Measurements from ENCODE around the gene RBP3.

The RBP3 gene

GRCh38 chr10:47348138-47348651 is at the start of gene RBP3:
TSS of gene RBP3 (plus strand) at chr10:47348363. CDS start at chr10:47348485, 122 bp downstream.
- no peak within 1 kb of the TSS for H3K4me3 ChIP-seq (ENCODE audit: low read depth, low read length)
- H3K27ac ChIP-seq (ENCODE audit: low read depth, low read length) = no peak within 1 kb of the TSS
- no peaks in the 10 kb centered on the region for H3K4me1 ChIP-seq (ENCODE audit: control insufficient read depth, insufficient read depth, low read length, unreplicated experiment)
- H3K79me2 ChIP-seq (ENCODE audit: control insufficient read depth, insufficient read depth, low read length, unreplicated experiment) = no peaks in the 10 kb centered on the region
- no peak within 1 kb of the TSS for H2AFZ ChIP-seq (ENCODE audit: low read length, unreplicated experiment)
- H3K36me3 ChIP-seq (ENCODE audit: insufficient read depth, low read length) = no peaks in the 10 kb centered on the region
- H3K27me3 ChIP-seq (ENCODE audit: insufficient read depth, low read length) = peaks cover 28% of the 10 kb centered on the region

DNA sequence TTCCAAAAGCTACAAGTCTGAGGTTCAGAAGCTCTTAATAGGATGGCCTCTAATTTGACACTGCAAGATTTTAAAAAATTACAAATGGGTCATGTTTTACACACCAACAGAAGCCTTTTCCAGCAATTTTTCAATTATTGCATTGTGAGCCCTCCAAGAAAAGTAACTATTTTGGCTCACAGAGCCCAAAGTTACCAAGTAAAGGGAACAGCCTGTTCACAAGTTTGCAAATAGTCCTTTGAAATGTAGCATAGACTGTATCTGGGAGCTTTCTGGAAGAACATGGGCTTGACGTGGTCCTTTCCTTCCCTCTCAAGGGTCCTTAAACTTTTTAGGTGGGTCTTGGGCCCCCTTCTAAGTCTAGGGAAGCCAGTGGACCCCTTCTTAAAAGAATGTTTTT is 49.4 kb upstream of the RBP3 start:
- Histone ChIP-seq H2AFZ (ENCODE audit: low read length, unreplicated experiment) (no peak overlapping the region), H3K4me1 (ENCODE audit: control insufficient read depth, insufficient read depth, low read length, unreplicated experiment) (no peaks in the 10 kb centered on the region), H3K27me3 (ENCODE audit: insufficient read depth, low read length) (peaks cover 91% of the 10 kb centered on the region), H3K4me3 (ENCODE audit: low read depth, low read length) (no peak overlapping the region), H3K27ac (ENCODE audit: low read depth, low read length) (no peak overlapping the region), H3K79me2 (ENCODE audit: control insufficient read depth, insufficient read depth, low read length, unreplicated experiment) (no peaks in the 10 kb centered on the region), H3K36me3 (ENCODE audit: insufficient read depth, low read length) (no peaks in the 10 kb centered on the region)

DNA sequence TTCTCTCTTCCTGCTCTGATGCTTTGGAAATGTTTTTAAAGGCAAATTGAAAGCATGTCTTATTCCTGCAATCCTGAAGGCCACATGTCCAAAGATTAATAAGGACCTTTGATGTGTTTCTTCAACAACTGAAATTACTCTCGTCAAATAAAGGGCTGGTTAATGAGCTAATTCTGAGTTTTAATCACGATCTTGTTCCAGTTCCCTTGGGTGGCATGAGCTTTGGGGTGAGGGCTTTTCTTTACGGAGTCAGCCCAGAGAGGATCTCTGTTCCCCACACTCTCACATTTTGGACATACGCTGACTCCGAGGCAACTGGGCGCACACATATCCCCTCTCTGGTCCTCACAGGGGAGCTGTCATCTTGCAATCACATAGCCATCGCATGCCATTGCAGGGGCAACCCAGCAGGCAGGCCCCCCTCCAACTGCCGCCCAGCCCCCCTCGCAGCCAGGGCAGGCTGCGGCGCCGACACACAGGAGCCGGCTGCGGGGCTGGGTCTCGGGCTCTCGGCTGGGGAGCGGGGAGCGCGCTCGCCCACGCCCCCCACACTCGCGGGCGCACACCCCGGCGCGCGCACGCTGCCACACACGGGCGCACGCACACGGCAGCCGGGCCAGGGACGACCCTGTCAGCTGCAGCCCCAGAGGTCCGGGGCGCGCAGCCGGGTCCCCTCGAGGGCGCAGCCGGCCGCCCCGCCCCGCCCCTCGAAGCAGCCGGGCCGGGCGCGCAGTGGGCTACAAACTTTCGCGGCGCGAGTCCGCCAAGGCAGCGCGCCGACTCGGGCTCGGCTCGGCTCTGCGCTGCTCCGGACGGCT is 48.3 kb upstream of the RBP3 start, which contains the start of gene GDF10:
Gene GDF10 (plus strand): TSS at position 587 of the 818 bp plus-strand sequence. CDS start 455 bp downstream, outside the sequence.
- Histone ChIP-seq H3K79me2 (ENCODE audit: control insufficient read depth, insufficient read depth, low read length, unreplicated experiment) (no peaks in the 10 kb centered on the region), H2AFZ (ENCODE audit: low read length, unreplicated experiment) (no peak within 1 kb of the TSS), H3K36me3 (ENCODE audit: insufficient read depth, low read length) (no peaks in the 10 kb centered on the region), H3K27me3 (ENCODE audit: insufficient read depth, low read length) (peaks cover 96% of the 10 kb centered on the region), H3K27ac (ENCODE audit: low read depth, low read length) (no peak within 1 kb of the TSS), H3K4me3 (ENCODE audit: low read depth, low read length) (peak within 1 kb of the TSS; percentile 67), H3K4me1 (ENCODE audit: control insufficient read depth, insufficient read depth, low read length, unreplicated experiment) (no peaks in the 10 kb centered on the region)

- H3K4me1 ChIP-seq (ENCODE audit: control insufficient read depth, insufficient read depth, low read length, unreplicated experiment) = no peaks in the 10 kb centered on the region
- no peak overlapping the region for H2AFZ ChIP-seq (ENCODE audit: low read length, unreplicated experiment)
- H3K27ac ChIP-seq (ENCODE audit: low read depth, low read length) = no peak overlapping the region
- peak overlapping the region; percentile 67 for H3K4me3 ChIP-seq (ENCODE audit: low read depth, low read length)
- H3K27me3 ChIP-seq (ENCODE audit: insufficient read depth, low read length) = peaks cover 96% of the 10 kb centered on the region
- no peaks in the 10 kb centered on the region for H3K36me3 ChIP-seq (ENCODE audit: insufficient read depth, low read length)
- H3K79me2 ChIP-seq (ENCODE audit: control insufficient read depth, insufficient read depth, low read length, unreplicated experiment) = no peaks in the 10 kb centered on the region
These were observed 47.7 kb upstream of the RBP3 start for GRCh38 chr10:47300429-47300931.

- H3K79me2 ChIP-seq (ENCODE audit: control insufficient read depth, insufficient read depth, low read length, unreplicated experiment) = no peaks in the 10 kb centered on the region
- H3K4me1 ChIP-seq (ENCODE audit: control insufficient read depth, insufficient read depth, low read length, unreplicated experiment) = no peaks in the 10 kb centered on the region
- H3K27ac ChIP-seq (ENCODE audit: low read depth, low read length) = no peak overlapping the region
- H3K27me3 ChIP-seq (ENCODE audit: insufficient read depth, low read length) = peaks cover 93% of the 10 kb centered on the region
- no peak overlapping the region for H3K4me3 ChIP-seq (ENCODE audit: low read depth, low read length)
- H2AFZ ChIP-seq (ENCODE audit: low read length, unreplicated experiment) = no peak overlapping the region
- H3K36me3 ChIP-seq (ENCODE audit: insufficient read depth, low read length) = no peaks in the 10 kb centered on the region
These were observed 46.3 kb upstream of the RBP3 start for GRCh38 chr10:47301833-47302232.

GRCh38 chr10:47303105-47303504 is 45.1 kb upstream of the RBP3 start:
- Histone ChIP-seq H3K4me3 (ENCODE audit: low read depth, low read length) (no peak overlapping the region), H3K36me3 (ENCODE audit: insufficient read depth, low read length) (no peaks in the 10 kb centered on the region), H3K79me2 (ENCODE audit: control insufficient read depth, insufficient read depth, low read length, unreplicated experiment) (no peaks in the 10 kb centered on the region), H3K27ac (ENCODE audit: low read depth, low read length) (no peak overlapping the region), H3K27me3 (ENCODE audit: insufficient read depth, low read length) (peaks cover 84% of the 10 kb centered on the region), H3K4me1 (ENCODE audit: control insufficient read depth, insufficient read depth, low read length, unreplicated experiment) (no peaks in the 10 kb centered on the region), H2AFZ (ENCODE audit: low read length, unreplicated experiment) (no peak overlapping the region)

GRCh38 chr10:47303866-47304265 is 44.3 kb upstream of the RBP3 start:
- H3K27ac ChIP-seq (ENCODE audit: low read depth, low read length) = no peak overlapping the region
- H3K79me2 ChIP-seq (ENCODE audit: control insufficient read depth, insufficient read depth, low read length, unreplicated experiment) = no peaks in the 10 kb centered on the region
- H3K4me1 ChIP-seq (ENCODE audit: control insufficient read depth, insufficient read depth, low read length, unreplicated experiment) = no peaks in the 10 kb centered on the region
- H3K36me3 ChIP-seq (ENCODE audit: insufficient read depth, low read length) = no peaks in the 10 kb centered on the region
- H3K27me3 ChIP-seq (ENCODE audit: insufficient read depth, low read length) = peaks cover 84% of the 10 kb centered on the region
- no peak overlapping the region for H2AFZ ChIP-seq (ENCODE audit: low read length, unreplicated experiment)
- H3K4me3 ChIP-seq (ENCODE audit: low read depth, low read length) = no peak overlapping the region

- H3K4me3 ChIP-seq (ENCODE audit: low read depth, low read length) = no peak overlapping the region
- no peaks in the 10 kb centered on the region for H3K79me2 ChIP-seq (ENCODE audit: control insufficient read depth, insufficient read depth, low read length, unreplicated experiment)
- no peak overlapping the region for H3K27ac ChIP-seq (ENCODE audit: low read depth, low read length)
- no peaks in the 10 kb centered on the region for H3K4me1 ChIP-seq (ENCODE audit: control insufficient read depth, insufficient read depth, low read length, unreplicated experiment)
- no peaks in the 10 kb centered on the region for H3K36me3 ChIP-seq (ENCODE audit: insufficient read depth, low read length)
- peaks cover 73% of the 10 kb centered on the region for H3K27me3 ChIP-seq (ENCODE audit: insufficient read depth, low read length)
- H2AFZ ChIP-seq (ENCODE audit: low read length, unreplicated experiment) = no peak overlapping the region
These were observed 42.6 kb upstream of the RBP3 start for GRCh38 chr10:47305566-47305965.

- Histone ChIP-seq H2AFZ (ENCODE audit: low read length, unreplicated experiment) (no peak overlapping the region), H3K4me3 (ENCODE audit: low read depth, low read length) (no peak overlapping the region), H3K79me2 (ENCODE audit: control insufficient read depth, insufficient read depth, low read length, unreplicated experiment) (no peaks in the 10 kb centered on the region), H3K27me3 (ENCODE audit: insufficient read depth, low read length) (peaks cover 69% of the 10 kb centered on the region), H3K36me3 (ENCODE audit: insufficient read depth, low read length) (no peaks in the 10 kb centered on the region), H3K4me1 (ENCODE audit: control insufficient read depth, insufficient read depth, low read length, unreplicated experiment) (no peaks in the 10 kb centered on the region), H3K27ac (ENCODE audit: low read depth, low read length) (no peak overlapping the region)
These were observed 41.6 kb upstream of the RBP3 start for GRCh38 chr10:47306387-47307210.

DNA sequence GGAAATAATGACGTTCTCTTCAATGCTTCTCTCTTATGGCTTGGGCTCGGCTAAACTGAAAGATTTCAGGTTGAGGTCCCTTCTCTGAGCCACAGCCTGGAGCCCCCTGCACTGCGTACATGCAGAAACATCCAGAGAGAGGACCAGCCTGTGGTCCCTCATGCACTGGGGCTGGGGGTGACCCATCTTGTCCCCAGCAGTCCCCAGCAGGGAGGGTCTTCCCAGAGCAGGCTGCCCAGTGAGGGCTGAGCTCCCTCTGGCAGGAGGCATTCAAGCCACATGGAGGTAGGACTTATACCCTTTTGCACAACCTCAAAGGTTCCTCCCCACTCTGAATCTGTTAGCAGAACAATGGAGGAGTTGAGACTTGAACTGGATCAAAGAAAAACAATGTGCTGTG is 40.8 kb upstream of the RBP3 start:
- H3K27me3 ChIP-seq (ENCODE audit: insufficient read depth, low read length) = peaks cover 61% of the 10 kb centered on the region
- H3K4me1 ChIP-seq (ENCODE audit: control insufficient read depth, insufficient read depth, low read length, unreplicated experiment) = no peaks in the 10 kb centered on the region
- no peaks in the 10 kb centered on the region for H3K36me3 ChIP-seq (ENCODE audit: insufficient read depth, low read length)
- H3K27ac ChIP-seq (ENCODE audit: low read depth, low read length) = no peak overlapping the region
- no peak overlapping the region for H3K4me3 ChIP-seq (ENCODE audit: low read depth, low read length)
- H2AFZ ChIP-seq (ENCODE audit: low read length, unreplicated experiment) = no peak overlapping the region
- H3K79me2 ChIP-seq (ENCODE audit: control insufficient read depth, insufficient read depth, low read length, unreplicated experiment) = no peaks in the 10 kb centered on the region

Measured in ACC112 (cell line).